HCT116 (cell line): ENCODE measurements around the gene RNF152. TPM values are rescaled to one million over a fixed set of nuclear protein-coding genes. Genes with fewer than 3 reads are reported as not detected.

Experiments
- ATAC-seq: fragments of 200-7000 bp; cut with Tn5 transposase; 2 replicates; pipeline ENCODE4 v1.9.1; 2020; ENCODE audit warnings: mild to moderate bottlenecking, moderate library complexity
- BruUV-seq: library from RNA; stranded (reverse); fragments of 400-500 nt; replicated peaks from 2 replicates; lab custom pipeline; 2021; lab: Mats Ljungman, UMichigan
- CTCF ChIA-PET: fragments of 300-600 bp; sonication (Branson Sonifier 250); formaldehyde crosslinking; loops from one replicate; lab custom pipeline; 2021; ENCODE audit warnings: antibody characterized with exemption; lab: Charles Lee
- POLR2A ChIA-PET: fragments of 300-600, 350-600 bp; sonication (Branson Sonifier 250); formaldehyde crosslinking; loops from one replicate; lab custom pipeline; 2021; ENCODE audit warnings: antibody characterized with exemption; lab: Charles Lee
- RAD21 ChIA-PET, 2 experiments: fragments of 300-600 bp; sonication (Branson Sonifier 250); formaldehyde crosslinking; loops; one replicate each; lab custom pipeline; 2023; ENCODE audit warnings: low total read pairs in 2 of 2; ENCODE audit not compliant: uncharacterized antibody in 2 of 2, unreplicated experiment in 2 of 2, low non-redundant PET in 1 of 2; lab: Charles Lee
- DNase-seq: peaks from one replicate; pipeline ENCODE4 v3.0.0-alpha.2; 2010; ENCODE audit warnings: low read depth, low spot score
- H2AFZ ChIP-seq: fragments of 200-600 bp; shearing (Covaris generic), sonication (generic); 2 replicates; pipeline ENCODE4 v1.6.1; 2017; ENCODE audit warnings: low read depth, mixed run types, mixed read lengths, antibody characterized with exemption, low read length; ENCODE audit not compliant: poor library complexity, severe bottlenecking
- H3K27ac ChIP-seq: 2 replicates; pipeline ENCODE4 v1.5.1; 2012; ENCODE audit warnings: low read depth, low read length
- H3K27me3 ChIP-seq: fragments of 200-600 bp; sonication (generic); 2 replicates; pipeline ENCODE4 v1.6.1; 2016; ENCODE audit warnings: mixed run types, low read length, mixed read lengths; ENCODE audit not compliant: insufficient read depth
- H3K36me3 ChIP-seq, 2 experiments: fragments of 200-500 bp in 1 of 2; fragments of 200-600 bp in 1 of 2; sonication (Bioruptor generic) in 1 of 2; sonication (generic) in 1 of 2; 2 replicates each; pipeline versions ENCODE4 v1.5.1 to v1.6.1; 2014 to 2016; ENCODE audit warnings: low read length in 2 of 2, inconsistent platforms in 1 of 2, mixed read lengths in 1 of 2, mixed run types in 1 of 2; ENCODE audit not compliant: insufficient read depth in 2 of 2, control insufficient read depth in 1 of 2
- H3K4me1 ChIP-seq, 2 experiments: fragments of 200-600 bp in 1 of 2; sonication (generic) in 1 of 2; 2 replicates each; pipeline versions ENCODE4 v1.5.1 to v1.6.1; 2012 to 2017; ENCODE audit warnings: low read length in 2 of 2, inconsistent platforms in 1 of 2, mild to moderate bottlenecking in 1 of 2, mixed read lengths in 1 of 2, mixed run types in 1 of 2, moderate library complexity in 1 of 2; ENCODE audit not compliant: insufficient read depth in 2 of 2, control insufficient read depth in 1 of 2
- H3K4me2 ChIP-seq: fragments of 200-600 bp; sonication (generic); 2 replicates; pipeline ENCODE4 v1.6.1; 2017; ENCODE audit warnings: mixed run types, low read length, mixed read lengths
- H3K4me3 ChIP-seq, 2 experiments: fragments of 200-600 bp in 1 of 2; sonication (generic) in 1 of 2; replicated peaks in 1 of 2; 2 replicates each; pipeline ENCODE4 v1.5.1; 2011 to 2016; ENCODE audit warnings: low read length in 2 of 2, control low read depth in 1 of 2, low read depth in 1 of 2, mild to moderate bottlenecking in 1 of 2, mixed read lengths in 1 of 2, mixed run types in 1 of 2
- H3K79me2 ChIP-seq: fragments of 200-600 bp; sonication (generic); 2 replicates; pipeline ENCODE4 v1.6.1; 2017; ENCODE audit warnings: mild to moderate bottlenecking, mixed run types, low read length, moderate library complexity, mixed read lengths; ENCODE audit not compliant: insufficient read depth
- H3K9ac ChIP-seq: fragments of 200-600 bp; sonication (generic); 2 replicates; pipeline ENCODE4 v1.6.1; 2016; ENCODE audit warnings: low read length, mixed read lengths
- H3K9me2 ChIP-seq: fragments of 200-600 bp; sonication (generic), shearing (Covaris generic); 2 replicates; pipeline ENCODE4 v1.6.1; 2017; ENCODE audit warnings: mixed run types, mild to moderate bottlenecking, moderate library complexity; ENCODE audit not compliant: insufficient read depth
- H3K9me3 ChIP-seq, 2 experiments: fragments of 200-500 bp in 1 of 2; fragments of 200-600 bp in 1 of 2; sonication (Bioruptor generic) in 1 of 2; sonication (generic) in 1 of 2; 2 replicates each; pipeline ENCODE4 v1.6.1; 2014 to 2017; ENCODE audit warnings: low read length in 2 of 2, mixed read lengths in 2 of 2, inconsistent platforms in 1 of 2, low read depth in 1 of 2, mild to moderate bottlenecking in 1 of 2, mixed run types in 1 of 2, moderate library complexity in 1 of 2; ENCODE audit not compliant: control insufficient read depth in 1 of 2, insufficient read depth in 1 of 2
- H4K20me1 ChIP-seq: fragments of 200-600 bp; sonication (generic), shearing (Covaris generic); 2 replicates; pipeline ENCODE4 v1.6.1; 2017; ENCODE audit warnings: mixed run types, mild to moderate bottlenecking, moderate library complexity; ENCODE audit not compliant: insufficient read depth
- ATF3 ChIP-seq: IDR thresholded peaks from 2 replicates; pipeline ENCODE4 v1.6.1; 2012
- CBX3 ChIP-seq: IDR thresholded peaks from 2 replicates; pipeline ENCODE4 v1.6.1; 2012; ENCODE audit warnings: low read depth
- CEBPB ChIP-seq: IDR thresholded peaks from 2 replicates; pipeline ENCODE4 v1.6.1; 2012; ENCODE audit warnings: low read depth
- CTCF ChIP-seq, 3 experiments: fragments of 200-600 bp in 1 of 3; sonication (generic) in 1 of 3; IDR thresholded peaks in 2 of 3; conservative IDR thresholded peaks in 1 of 3; 2 replicates each; pipeline ENCODE4 v1.5.1; 2012 to 2017; ENCODE audit warnings: low read depth in 2 of 3, low read length in 2 of 3, antibody characterized with exemption in 1 of 3, borderline replicate concordance in 1 of 3, control low read depth in 1 of 3, mild to moderate bottlenecking in 1 of 3, mixed read lengths in 1 of 3, mixed run types in 1 of 3, moderate library complexity in 1 of 3; ENCODE audit not compliant: insufficient read depth in 1 of 3
- EGR1 ChIP-seq: IDR thresholded peaks from 2 replicates; pipeline ENCODE4 v1.6.1; 2012; ENCODE audit warnings: low read depth
- EZH2 ChIP-seq: fragments of 200-600 bp; sonication (generic); IDR thresholded peaks from 2 replicates; pipeline ENCODE4 v1.6.1; 2017; ENCODE audit warnings: antibody characterized with exemption, mixed run types
- EZH2phosphoT487 ChIP-seq: fragments of 200-600 bp; IDR thresholded peaks from 2 replicates; pipeline ENCODE4 v1.6.1; 2018; ENCODE audit warnings: antibody characterized with exemption, borderline replicate concordance
- JUND ChIP-seq: IDR thresholded peaks from 2 replicates; pipeline ENCODE4 v1.6.1; 2012
- POLR2AphosphoS5 ChIP-seq: IDR thresholded peaks from 2 replicates; pipeline ENCODE4 v1.6.1; 2011; ENCODE audit warnings: mild to moderate bottlenecking, low read depth, low read length, moderate library complexity
- RAD21 ChIP-seq: IDR thresholded peaks from 2 replicates; pipeline ENCODE4 v1.6.1; 2012; ENCODE audit warnings: low read depth, mild to moderate bottlenecking
- REST ChIP-seq: IDR thresholded peaks from 2 replicates; pipeline ENCODE4 v1.6.1; 2012; ENCODE audit warnings: low read depth
- SIN3A ChIP-seq: IDR thresholded peaks from 2 replicates; pipeline ENCODE4 v1.6.1; 2012; ENCODE audit warnings: low read depth
- SRF ChIP-seq: IDR thresholded peaks from 2 replicates; pipeline ENCODE4 v1.6.1; 2012; ENCODE audit warnings: low read depth
- TCF7L2 ChIP-seq: IDR thresholded peaks from 2 replicates; pipeline ENCODE4 v1.7.0; 2011; ENCODE audit warnings: borderline replicate concordance, inconsistent platforms; ENCODE audit not compliant: insufficient read depth, insufficient read length; ENCODE audit errors: extremely low read depth
- YY1 ChIP-seq: IDR thresholded peaks from 2 replicates; pipeline ENCODE4 v1.6.1; 2011; ENCODE audit warnings: low read length, low read depth, moderate library complexity, mild to moderate bottlenecking; ENCODE audit not compliant: insufficient replicate concordance; ENCODE audit errors: extremely low read depth
- intact Hi-C: fragments of 100-400 bp; cut with micrococcal nuclease; formaldehyde crosslinking; loops from 2 replicates; pipeline ENCODE4 v1.10.0; 2022
- total RNA-seq: library from RNA; stranded (reverse); gene quantifications from one replicate; pipeline ENCODE4 v1.2.1, GENCODE V29; 2021; ENCODE audit not compliant: unreplicated experiment
- TF ChIP-seq, protein P1 (sequence below): IDR thresholded peaks from 2 replicates; pipeline ENCODE4 v1.6.1; 2012

The RNF152 gene
- total RNA-seq, 1 experiment from 2014 or later = 0.47 TPM

DNA sequence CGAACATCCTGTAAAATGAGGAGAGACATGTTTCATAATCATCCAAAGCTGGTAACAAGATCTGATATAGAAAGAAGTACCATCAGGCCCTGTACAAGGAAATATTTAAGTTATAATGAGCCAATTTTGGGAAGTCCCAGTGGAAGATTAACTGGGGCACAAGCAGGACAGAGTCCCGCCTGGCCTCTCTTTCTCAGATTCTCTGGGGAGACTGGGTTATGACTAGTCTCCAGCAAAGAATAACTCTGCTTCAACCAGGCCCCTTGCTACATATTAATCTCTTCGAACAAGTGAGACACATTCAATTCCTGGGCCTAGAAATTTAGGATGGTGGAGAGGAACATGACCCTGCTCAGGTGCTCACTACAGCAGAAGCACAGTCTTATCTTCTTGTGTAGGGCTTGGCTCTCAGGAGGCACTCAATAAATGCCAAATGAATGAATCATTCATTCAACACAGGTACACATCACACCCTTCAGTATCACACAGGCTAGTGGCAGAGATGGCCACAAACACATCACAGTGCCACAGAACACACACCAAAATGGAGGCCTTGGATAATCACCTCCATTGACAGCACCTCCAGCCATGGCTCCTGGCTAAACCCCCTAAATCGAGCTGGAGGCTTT lies 46.4 kb upstream of the RNF152 start:
- no peaks in the 10 kb centered on the region for H3K9me2 ChIP-seq
- DNase-seq = no peak
- H3K4me2 ChIP-seq = no peak overlapping the region
- H3K79me2 ChIP-seq = no peaks in the 10 kb centered on the region
- ChIA-PET CTCF (no interaction called here), POLR2A (no interaction called here), RAD21 (no interaction called here)
- no peak overlapping the region for H3K9ac ChIP-seq
- no peak for TF ChIP-seq SIN3A
- TF ChIP-seq POLR2AphosphoS5 = no peak
- TF ChIP-seq YY1 = no peak
- TF ChIP-seq EGR1 = no peak
- no peak for TF ChIP-seq TCF7L2
- TF ChIP-seq REST = no peak
- TF ChIP-seq EZH2phosphoT487 = no peak
- TF ChIP-seq CBX3 = no peak
- no peak for TF ChIP-seq EZH2
- TF ChIP-seq SRF = no peak
- no peak for TF ChIP-seq RAD21
- no peak for TF ChIP-seq CTCF (IDR thresholded peaks at IDR 0.05 in 2 of 3, conservative IDR thresholded peaks at IDR 0.05 in 1 of 3; ENCODE audit: borderline replicate concordance in 1 of 3, insufficient read depth in 1 of 3, low read depth in 2 of 3, low read length in 2 of 3)
- TF ChIP-seq CEBPB = no peak
- TF ChIP-seq JUND = no peak
- no peak for TF ChIP-seq ATF3
- TF ChIP-seq, protein P1, sequence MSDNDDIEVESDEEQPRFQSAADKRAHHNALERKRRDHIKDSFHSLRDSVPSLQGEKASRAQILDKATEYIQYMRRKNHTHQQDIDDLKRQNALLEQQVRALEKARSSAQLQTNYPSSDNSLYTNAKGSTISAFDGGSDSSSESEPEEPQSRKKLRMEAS = no peak
- H3K4me1 ChIP-seq = peaks cover 0 to 6% of the 10 kb centered on the region in 2 experiments; a peak in 1 of 4 replicates
- no TSS peak for BruUV-seq
- H3K4me3 ChIP-seq = no peak overlapping the region
- H2AFZ ChIP-seq = no peak overlapping the region
- H4K20me1 ChIP-seq = no peaks in the 10 kb centered on the region
- H3K9me3 ChIP-seq = no peaks in the 10 kb centered on the region
- no peaks in the 10 kb centered on the region for H3K27me3 ChIP-seq
- H3K36me3 ChIP-seq = no peaks in the 10 kb centered on the region
- peak; percentile 44; the same call in 1 of the 2 replicates for ATAC-seq
- intact Hi-C loops = no loop called here
- H3K27ac ChIP-seq = no peak overlapping the region
